Right renal cortex interstitium (tissue), 3 donors: Measurements from ENCODE around the gene ENTPD2. TPM values are rescaled to one million over a fixed set of nuclear protein-coding genes. Genes with fewer than 3 reads are reported as not detected.
"Not testable (repeated sequence)": the region's sequence is repeated elsewhere in the genome, so short reads cannot be mapped to it uniquely, and the experiment has no call there.

Experiments
- DNase-seq, 3 donors: peaks; one replicate each; pipeline ENCODE4 v3.0.0-alpha.2; 2013; ENCODE audit warnings: low read depth in 3 of 3, low spot score in 2 of 3
- polyA plus RNA-seq, 3 donors: library from polyadenylated mRNA; unstranded; fragments of 120-200 nt; gene quantifications; one replicate each; pipeline ENCODE4 v1.2.1, GENCODE V29; 2013; ENCODE audit not compliant: insufficient read length in 3 of 3

Gene ENTPD2
- polyA plus RNA-seq, 3 donors, result 2.9 to 3.9 (median 3.3) TPM

DNA sequence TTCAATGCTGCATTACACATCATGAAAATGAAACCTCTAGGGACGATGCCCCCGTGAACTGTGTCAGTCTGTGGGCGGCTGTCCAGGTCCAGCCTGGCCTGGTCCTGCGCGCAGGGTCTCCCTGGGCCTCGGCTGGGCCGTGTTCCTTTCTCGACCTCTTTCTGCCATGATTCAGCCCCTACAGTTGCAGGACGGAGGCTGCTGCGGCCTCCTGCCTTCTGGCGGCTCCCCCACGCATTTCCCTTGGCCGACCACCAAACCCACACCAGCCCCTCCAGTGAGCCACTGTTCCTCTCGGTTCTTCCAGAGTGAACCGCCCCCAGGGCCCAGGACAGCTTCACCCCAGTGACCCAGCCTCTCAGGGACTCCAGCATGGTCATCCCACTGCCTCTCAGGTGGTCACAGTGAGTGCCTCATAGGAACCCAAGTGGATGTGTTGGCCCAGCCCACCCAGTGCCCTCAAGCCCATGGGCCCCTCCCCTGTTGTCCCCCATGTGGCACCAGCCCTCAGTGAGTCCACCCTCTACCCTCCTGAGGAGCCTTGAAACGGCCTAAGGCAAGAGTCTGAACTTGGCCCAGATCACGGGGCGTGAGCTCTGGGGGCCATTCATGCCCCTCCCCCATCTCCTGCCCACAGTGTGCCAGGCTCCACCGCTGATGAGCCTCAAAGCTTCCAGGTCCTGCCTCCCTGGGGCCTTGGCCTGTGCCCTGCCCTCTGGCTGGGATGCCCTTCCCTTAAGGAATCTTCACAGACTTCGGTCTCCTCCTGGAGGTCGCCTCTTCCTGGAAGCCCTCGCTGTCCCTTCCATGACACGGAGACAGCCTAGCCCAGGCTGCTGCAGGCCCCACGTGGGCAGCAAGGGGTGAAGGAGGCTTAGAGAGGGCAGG, 47.5 kb downstream of the ENTPD2 start:
- DNase-seq, result no peak

DNA sequence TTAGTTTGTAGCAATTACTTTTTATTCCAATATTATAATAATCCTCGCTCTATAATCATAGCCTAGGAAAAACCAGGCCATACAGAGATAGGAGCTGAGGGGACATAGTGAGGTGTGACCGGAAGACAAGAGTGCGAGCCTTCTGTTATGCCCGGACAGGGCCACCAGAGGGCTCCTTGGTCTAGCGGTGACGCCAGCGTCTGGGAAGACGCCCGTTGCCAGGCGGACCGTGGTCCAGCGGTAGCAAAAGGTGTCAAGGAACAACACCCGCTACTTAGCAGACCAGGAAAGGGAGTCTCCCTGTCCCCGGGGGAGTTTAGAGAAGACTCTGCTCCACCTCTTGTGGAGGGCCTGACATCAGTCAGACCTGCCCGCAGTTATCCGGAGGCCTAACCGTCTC, 49.6 kb downstream of the ENTPD2 start:
- not testable (repeated sequence) for DNase-seq

GRCh38 chr9:137002646-137003041, 51.2 kb downstream of the ENTPD2 start:
- DNase-seq, result no peak

GRCh38 chr9:137001857-137002645, 51.8 kb downstream of the ENTPD2 start:
- no peak for DNase-seq

GRCh38 chr9:137000177-137000930, 53.5 kb downstream of the ENTPD2 start:
- DNase-seq, result no peak

Other genes with a start within 250 kb of the ENTPD2 start
- 10 to 100 TPM; 58.6 to 61.1 (median 59.7) TPM for gene RABL6, start 246.1 kb downstream of the ENTPD2 start, polyA plus RNA-seq
- gene AJM1, start 211.6 kb downstream of the ENTPD2 start, polyA plus RNA-seq, result under 1 TPM; 0.54 to 0.80 (median 0.64) TPM
- 10 to 100 TPM; 59.9 to 76.5 (median 65.2) TPM for gene PHPT1, start 204.7 kb downstream of the ENTPD2 start, polyA plus RNA-seq
- gene MAMDC4, start 201.7 kb downstream of the ENTPD2 start, polyA plus RNA-seq, result 1 to 10 TPM; 3.1 to 4.6 (median 4.3) TPM
- 100 to 1,000 TPM; 349 to 395 (median 374) TPM for gene EDF1, start 187.8 kb downstream of the ENTPD2 start, polyA plus RNA-seq
- 10 to 100 TPM; 10.1 to 14.0 (median 10.1) TPM for gene TRAF2, start 167.5 kb downstream of the ENTPD2 start, polyA plus RNA-seq
- 10 to 100 TPM; 32.5 to 43.5 (median 38.4) TPM for gene FBXW5, start 109.3 kb downstream of the ENTPD2 start, polyA plus RNA-seq
- under 1 TPM; 0.28 to 0.58 (median 0.46) TPM for gene C8G, start 108.8 kb downstream of the ENTPD2 start, polyA plus RNA-seq
- gene LCN12, start 101.8 kb downstream of the ENTPD2 start, polyA plus RNA-seq, result 10 to 100 TPM; 13.1 to 18.8 (median 15.9) TPM
- 10 to 100 TPM; 20.9 to 29.3 (median 25.4) TPM for gene PTGDS, start 76.6 kb downstream of the ENTPD2 start, polyA plus RNA-seq
- gene LCNL1, start 71.1 kb downstream of the ENTPD2 start, polyA plus RNA-seq, result under 1 TPM; 0.03 to 0.23 (median 0.12) TPM
- 10 to 100 TPM; 22.3 to 27.0 (median 24.4) TPM for gene PAXX, start 61.6 kb downstream of the ENTPD2 start, polyA plus RNA-seq
- gene CLIC3, start 57.5 kb downstream of the ENTPD2 start, polyA plus RNA-seq, result under 1 TPM in 2 of 3 donors, not detected in 1; 0.36 to 0.38 TPM
- gene ABCA2, start 25.8 kb downstream of the ENTPD2 start, polyA plus RNA-seq, result 10 to 100 TPM; 42.0 to 49.0 (median 46.3) TPM
- under 1 TPM in 1 of 3 donors, not detected in 2; 0.06 TPM for gene FUT7, start 22.0 kb downstream of the ENTPD2 start, polyA plus RNA-seq
- 10 to 100 TPM; 16.3 to 20.1 (median 18.7) TPM for gene NPDC1, start 7.9 kb downstream of the ENTPD2 start, polyA plus RNA-seq
- 1 to 10 TPM; 5.4 to 6.2 (median 5.9) TPM for gene SAPCD2, start 16.5 kb upstream of the ENTPD2 start, polyA plus RNA-seq
- 1 to 10 TPM; 3.5 to 5.4 (median 3.8) TPM for gene UAP1L1, start 23.5 kb upstream of the ENTPD2 start, polyA plus RNA-seq
- gene MAN1B1, start 32.9 kb upstream of the ENTPD2 start, polyA plus RNA-seq, result 10 to 100 TPM; 43.6 to 48.3 (median 47.0) TPM
- gene DPP7, start 60.7 kb upstream of the ENTPD2 start, polyA plus RNA-seq, result 10 to 100 TPM; 11.8 to 19.8 (median 11.9) TPM
- gene GRIN1, start 85.1 kb upstream of the ENTPD2 start, polyA plus RNA-seq, result not detected
- not detected for gene LRRC26, start 116.0 kb upstream of the ENTPD2 start, polyA plus RNA-seq
- gene TMEM210, start 118.0 kb upstream of the ENTPD2 start, polyA plus RNA-seq, result not detected
- 10 to 100 TPM; 29.1 to 34.5 (median 31.9) TPM for gene ANAPC2, start 134.5 kb upstream of the ENTPD2 start, polyA plus RNA-seq
- 10 to 100 TPM; 41.4 to 52.2 (median 43.2) TPM for gene SSNA1, start 134.6 kb upstream of the ENTPD2 start, polyA plus RNA-seq
- gene TPRN, start 146.7 kb upstream of the ENTPD2 start, polyA plus RNA-seq, result 10 to 100 TPM; 12.8 to 15.5 (median 13.2) TPM
- 10 to 100 TPM; 39.7 to 44.3 (median 42.6) TPM for gene TMEM203, start 151.6 kb upstream of the ENTPD2 start, polyA plus RNA-seq
- 1 to 10 TPM; 7.6 to 8.2 (median 8.2) TPM for gene NDOR1, start 151.6 kb upstream of the ENTPD2 start, polyA plus RNA-seq
- gene RNF208, start 168.2 kb upstream of the ENTPD2 start, polyA plus RNA-seq, result 1 to 10 TPM; 5.1 to 7.2 (median 5.2) TPM
- gene CYSRT1, start 171.1 kb upstream of the ENTPD2 start, polyA plus RNA-seq, result 1 to 10 TPM; 3.1 to 6.6 (median 5.6) TPM
- gene RNF224, start 173.4 kb upstream of the ENTPD2 start, polyA plus RNA-seq, result 1 to 10 TPM; 3.0 to 8.0 (median 4.6) TPM
- gene SLC34A3, start 176.8 kb upstream of the ENTPD2 start, polyA plus RNA-seq, result 1 to 10 TPM; 2.8 to 6.0 (median 5.2) TPM
- 100 to 1,000 TPM; 332 to 418 (median 352) TPM for gene TUBB4B, start 187.2 kb upstream of the ENTPD2 start, polyA plus RNA-seq
- 1 to 10 TPM in 2 of 3 donors, under 1 TPM in 1; 0.75 to 1.6 (median 1.1) TPM for gene STPG3, start 197.2 kb upstream of the ENTPD2 start, polyA plus RNA-seq
- 10 to 100 TPM; 45.5 to 54.0 (median 51.3) TPM for gene NELFB, start 201.3 kb upstream of the ENTPD2 start, polyA plus RNA-seq
- 1 to 10 TPM; 3.7 to 4.3 (median 4.2) TPM for gene TOR4A, start 223.7 kb upstream of the ENTPD2 start, polyA plus RNA-seq
- gene NRARP, start 248.2 kb upstream of the ENTPD2 start, polyA plus RNA-seq, result 1 to 10 TPM; 5.3 to 7.5 (median 6.4) TPM